HG02852 (cell line): ENCODE data around the gene SNTB2.
A peak's percentile ranks its signal among the peaks of the same experiment; 100 is the strongest.

ENCODE experiments used
- ATAC-seq: cut with Tn5 transposase; IDR thresholded peaks from one replicate; pipeline ENCODE4 v1.9.1; 2021; ENCODE audit warnings: mild to moderate bottlenecking, moderate library complexity; ENCODE audit not compliant: unreplicated experiment

SNTB2 gene

GRCh38 chr16:69338557-69339288 lies 151.8 kb downstream of the SNTB2 start:
- no peak for ATAC-seq

- peak; percentile 93 for ATAC-seq
Observed at GRCh38 chr16:69339289-69340094, 152.5 kb downstream of the SNTB2 start, which contains the start of the genes COG8 and NIP7. TSS of gene COG8 (minus strand) at chr16:69339564. CDS start at chr16:69339552, 12 bp downstream. TSS of gene NIP7 (plus strand) at chr16:69339772. CDS start at chr16:69339830, 58 bp downstream.

GRCh38 chr16:69340095-69340644 lies 153.2 kb downstream of the SNTB2 start:
- ATAC-seq, result no peak

DNA sequence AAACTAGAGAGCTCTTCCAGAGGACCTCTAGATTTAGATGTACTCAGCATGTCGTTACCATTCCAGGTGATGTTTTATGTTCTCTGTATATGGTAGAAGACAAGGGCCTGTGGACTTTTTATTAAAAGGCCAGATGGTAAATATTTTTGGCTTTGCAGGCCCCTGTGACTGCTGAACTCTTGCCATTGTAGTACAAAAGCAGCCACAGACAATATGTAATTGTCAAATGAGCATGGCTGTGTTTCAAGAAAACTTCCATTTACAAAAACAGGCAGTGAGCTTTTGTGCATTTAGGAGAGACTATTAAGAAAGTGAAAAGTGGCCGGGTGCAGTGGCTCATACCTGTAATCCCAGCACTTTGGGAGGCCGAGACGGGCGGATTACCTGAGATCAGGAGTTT lies 157.2 kb downstream of the SNTB2 start:
- ATAC-seq, result no peak

- ATAC-seq, result no peak
Observed at GRCh38 chr16:69345923-69346322, 159.0 kb downstream of the SNTB2 start.

DNA sequence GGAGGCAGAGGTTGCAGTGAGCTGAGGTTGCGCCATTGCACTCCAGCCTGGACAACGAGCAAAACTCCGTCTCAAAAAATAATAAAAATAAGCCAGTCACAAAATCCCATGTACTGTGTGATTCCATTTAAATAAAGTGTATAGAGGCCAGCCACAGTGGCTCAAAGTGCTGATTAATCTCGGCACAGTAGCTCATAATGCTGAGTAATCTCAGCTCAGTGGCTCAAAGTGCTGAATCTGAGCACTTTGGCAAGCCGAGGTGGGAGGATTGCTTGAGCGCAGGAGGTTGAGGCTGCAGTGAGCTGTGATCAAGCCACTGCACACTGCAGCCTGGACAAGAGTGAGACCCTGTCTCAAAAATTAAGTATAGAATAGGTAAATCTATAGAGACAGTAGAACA lies 159.7 kb downstream of the SNTB2 start:
- ATAC-seq, result no peak

DNA sequence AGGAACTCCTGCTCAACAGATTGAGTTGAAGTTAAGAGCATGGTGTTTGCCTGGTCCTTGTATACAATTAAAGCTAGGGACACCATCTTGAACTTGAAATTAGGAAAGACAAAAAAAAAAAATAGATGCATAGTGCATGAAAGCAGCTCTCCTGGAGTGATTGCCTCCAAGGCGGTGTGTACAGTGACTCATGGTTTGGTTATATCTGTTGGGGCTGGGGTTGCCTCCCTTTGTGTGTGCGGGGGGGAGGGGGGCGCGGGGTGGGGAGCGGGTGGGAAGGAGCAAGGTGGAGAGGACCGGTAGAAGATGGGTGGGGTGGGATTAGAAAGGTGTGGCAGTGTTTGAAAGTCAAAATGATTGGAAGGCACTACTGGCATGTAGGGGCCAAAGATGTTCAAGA lies 161.3 kb downstream of the SNTB2 start:
- ATAC-seq, result no peak

DNA sequence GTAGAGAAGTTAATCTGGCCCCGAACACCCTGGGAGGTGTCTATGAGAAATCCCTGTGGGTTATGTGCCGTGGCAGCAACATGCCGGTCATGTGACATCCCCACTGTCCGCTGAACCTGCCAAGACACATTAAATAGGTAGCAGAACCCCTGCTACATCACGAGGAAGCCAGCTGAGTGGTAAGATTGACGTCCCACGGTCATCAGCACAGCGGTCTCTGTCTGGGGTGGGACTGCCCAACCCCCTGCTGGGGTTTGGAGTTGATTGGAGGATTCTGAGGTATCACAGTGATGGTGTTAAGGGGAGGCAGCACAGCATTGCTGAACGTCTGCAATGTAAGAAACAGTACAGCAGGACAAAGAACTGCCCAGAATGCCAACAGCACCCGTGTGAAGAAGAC lies 162.6 kb downstream of the SNTB2 start:
- ATAC-seq, result no peak

GRCh38 chr16:69350536-69351133 lies 163.7 kb downstream of the SNTB2 start:
- no peak for ATAC-seq

DNA sequence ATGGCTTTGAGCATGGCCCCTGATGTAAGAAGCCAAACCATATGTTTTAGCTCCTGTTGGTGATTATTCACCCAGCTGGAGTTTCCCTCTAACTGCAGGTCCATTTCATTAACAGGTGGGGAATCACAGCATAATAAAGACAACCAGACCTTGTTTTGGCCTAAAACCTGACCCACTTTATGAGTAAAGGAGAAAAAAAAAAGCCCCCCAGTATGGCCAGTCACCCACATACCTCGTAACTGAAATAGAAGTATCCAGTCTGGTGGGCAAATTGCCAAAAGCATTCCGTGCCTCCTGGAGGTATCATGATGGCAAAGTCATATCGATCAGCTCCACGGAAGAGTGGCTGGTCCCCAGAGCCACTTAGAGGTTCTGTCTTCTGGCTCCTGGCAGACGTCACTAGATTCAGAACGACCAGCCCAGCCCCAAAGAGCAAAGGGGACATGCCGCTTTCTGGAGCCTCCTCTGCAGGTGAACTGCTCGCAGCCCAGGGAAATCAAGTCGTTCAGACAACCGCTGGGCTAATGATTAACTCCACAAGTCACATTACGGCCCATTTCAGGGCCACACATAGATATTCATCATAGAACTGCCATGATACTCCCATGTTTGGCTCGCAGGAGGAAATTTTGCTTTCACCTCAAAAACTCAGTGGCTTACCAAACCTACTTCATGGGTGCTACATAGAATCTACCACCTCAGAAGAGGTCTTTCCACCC lies 164.5 kb downstream of the SNTB2 start, which contains the start of gene TMED6:
TSS of gene TMED6 (minus strand) at position 478 of the 719 bp plus-strand sequence. CDS start at position 445, 33 bp downstream.
- no peak for ATAC-seq
